Tibial nerve (tissue), 4 donors: ENCODE results near the gene NRXN2. TPM values are rescaled to one million over a fixed set of nuclear protein-coding genes. Genes with fewer than 3 reads are reported as not detected.

Experiments
- DNase-seq, 2 donors: peaks; one replicate each; pipeline ENCODE4 v3.0.0-alpha.2; 2019; ENCODE audit warnings: low spot score in 2 of 2
- H3K27ac ChIP-seq, 4 donors: fragments of 200-600 bp; sonication (generic) in 3 of 4; one replicate each; pipeline ENCODE4 v1.5.1; 2017 to 2019; ENCODE audit warnings: mild to moderate bottlenecking in 1 of 4
- H3K27me3 ChIP-seq, 2 donors: fragments of 200-600 bp; sonication (generic) in 1 of 2; one replicate each; pipeline versions ENCODE4 v1.5.1 to v1.6.0; 2017 to 2019
- H3K36me3 ChIP-seq, 3 donors: fragments of 200-600 bp; sonication (generic); one replicate each; pipeline ENCODE4 v1.5.1; 2018 to 2019
- H3K4me1 ChIP-seq, 4 donors: fragments of 200-600 bp; sonication (generic) in 3 of 4; one replicate each; pipeline ENCODE4 v1.5.1; 2017 to 2019
- H3K4me3 ChIP-seq, 4 donors: fragments of 200-600 bp; sonication (generic) in 3 of 4; one replicate each; pipeline ENCODE4 v1.5.1; 2017 to 2019; ENCODE audit warnings: mild to moderate bottlenecking in 1 of 4, moderate library complexity in 1 of 4
- H3K9me3 ChIP-seq, 4 donors: fragments of 200-600 bp; sonication (generic) in 3 of 4; one replicate each; pipeline ENCODE4 v1.5.1; 2017 to 2019
- EP300 ChIP-seq, 2 donors: sonication (generic); formaldehyde crosslinking; IDR thresholded peaks; one replicate each; pipeline ENCODE4 v1.6.1; 2017; ENCODE audit warnings: antibody characterized with exemption in 2 of 2, mild to moderate bottlenecking in 1 of 2
- POLR2A ChIP-seq, 2 donors: fragments of 450-650 bp; IDR thresholded peaks; one replicate each; pipeline ENCODE4 v1.6.1; 2017; ENCODE audit warnings: antibody characterized with exemption in 2 of 2, mild to moderate bottlenecking in 2 of 2, moderate library complexity in 2 of 2
- WGBS, 2 donors: methylation state at CpG; one replicate each; pipeline ENCODE4 v1.1.5; 2018; 5-methylcytosine and 5-hydroxymethylcytosine counted together
- total RNA-seq, 4 donors: library from RNA; depleted of rRNA; stranded (reverse); fragments of >200 nt; gene quantifications; one replicate each; pipeline ENCODE4 v1.1.0, GENCODE V29; 2016
- TF ChIP-seq, protein P1 (sequence below), 5 experiments: fragments of 200-600 bp in 3 of 5; fragments of 450-650 bp in 2 of 5; sonication (generic) in 3 of 5; IDR thresholded peaks; one replicate each; pipeline ENCODE4 v1.5.1; 2016 to 2019; ENCODE audit warnings: antibody characterized with exemption in 5 of 5, mild to moderate bottlenecking in 3 of 5, moderate library complexity in 2 of 5

Gene NRXN2
- total RNA-seq, 4 donors from 2014 or later, result 1.7 to 25.5 (median 8.7) TPM

DNA sequence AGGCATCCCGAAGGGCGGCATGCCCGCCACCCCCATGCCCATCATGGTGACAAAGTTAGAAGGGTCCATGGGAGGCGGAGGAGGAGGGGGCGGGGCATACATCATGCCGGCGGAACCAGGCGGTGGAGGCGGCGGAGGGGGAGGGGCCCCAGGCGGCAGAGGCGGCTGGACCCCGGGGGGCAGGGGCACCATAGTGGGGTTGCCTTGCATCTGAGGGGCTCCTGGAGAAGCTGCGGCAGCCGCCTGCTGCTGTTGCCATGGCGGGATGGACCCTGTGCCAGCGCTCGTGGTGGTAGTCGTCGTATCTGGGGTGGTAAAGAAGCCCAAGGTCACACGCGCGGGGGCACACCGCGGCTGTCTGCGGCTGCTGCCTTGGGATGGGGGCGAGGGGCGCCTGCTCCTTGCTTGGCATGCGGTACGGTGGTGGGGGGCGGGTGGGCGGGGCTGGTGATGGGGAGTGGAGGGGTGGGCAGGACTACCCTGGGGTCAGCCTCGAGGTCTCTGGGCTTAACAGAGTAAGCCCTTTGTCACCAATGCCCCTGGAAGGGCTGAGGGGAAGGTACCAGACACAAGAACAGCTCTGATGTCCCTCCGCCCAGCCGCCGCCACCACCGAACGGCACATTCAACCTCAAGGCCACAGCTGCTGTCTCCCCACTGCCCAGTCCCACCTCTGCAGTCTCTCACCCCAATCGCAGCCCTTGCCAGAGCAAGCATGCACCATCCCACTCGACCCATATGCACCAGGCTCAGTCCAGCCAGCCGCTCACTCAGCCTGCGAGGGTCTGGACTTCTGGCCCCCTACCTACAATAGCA is 43.1 kb upstream of the NRXN2 start:
- 87% methylated on average over 27 to 42 of the region's 42 CpGs for WGBS, 2 donors
- Histone ChIP-seq H3K27ac (no peak overlapping the region), H3K36me3 (peaks cover 30 to 91% (median 66%) of the 10 kb centered on the region in 3 donors), H3K9me3 (no peaks in the 10 kb centered on the region), H3K27me3 (no peaks in the 10 kb centered on the region), H3K4me1 (peaks cover 0 to 67% (median 26%) of the 10 kb centered on the region in 4 donors), H3K4me3 (no peak overlapping the region)
- TF ChIP-seq POLR2A (IDR thresholded peaks at IDR 0.05) (no peak), EP300 (IDR thresholded peaks at IDR 0.05) (no peak)
- no peak for DNase-seq

DNA sequence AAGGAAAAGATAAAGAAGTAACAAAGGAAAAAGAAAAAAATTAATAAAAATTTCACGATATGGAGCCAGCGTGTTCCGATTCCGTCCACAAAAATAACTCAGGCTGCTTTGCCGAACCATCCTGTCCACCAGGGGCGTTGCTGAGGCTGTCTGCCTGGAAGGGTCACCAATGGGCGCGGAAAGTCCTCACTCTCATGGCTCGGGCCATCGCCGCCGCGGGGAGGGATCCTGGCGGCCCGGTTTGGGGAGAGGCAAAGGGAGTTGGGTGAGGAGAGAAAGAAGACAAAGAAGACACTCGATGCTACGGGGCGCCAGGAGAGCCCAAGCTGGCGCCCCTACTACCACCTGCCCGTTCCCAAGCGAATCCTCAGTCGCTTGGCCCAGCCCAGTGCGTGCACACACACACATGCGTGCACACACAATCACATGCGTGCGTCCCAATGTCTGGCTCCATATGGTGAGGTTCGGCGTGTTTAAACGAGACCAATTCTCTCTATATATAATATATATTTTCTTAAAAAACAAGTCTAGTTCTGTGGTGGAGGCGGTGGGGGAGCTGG is 42.4 kb upstream of the NRXN2 start:
- H3K4me1 ChIP-seq, result peaks cover 0 to 67% (median 32%) of the 10 kb centered on the region in 4 donors
- H3K9me3 ChIP-seq, result no peaks in the 10 kb centered on the region
- no peak for DNase-seq
- H3K27ac ChIP-seq, result no peak overlapping the region
- no peak for TF ChIP-seq POLR2A (IDR thresholded peaks at IDR 0.05)
- TF ChIP-seq, protein P1, sequence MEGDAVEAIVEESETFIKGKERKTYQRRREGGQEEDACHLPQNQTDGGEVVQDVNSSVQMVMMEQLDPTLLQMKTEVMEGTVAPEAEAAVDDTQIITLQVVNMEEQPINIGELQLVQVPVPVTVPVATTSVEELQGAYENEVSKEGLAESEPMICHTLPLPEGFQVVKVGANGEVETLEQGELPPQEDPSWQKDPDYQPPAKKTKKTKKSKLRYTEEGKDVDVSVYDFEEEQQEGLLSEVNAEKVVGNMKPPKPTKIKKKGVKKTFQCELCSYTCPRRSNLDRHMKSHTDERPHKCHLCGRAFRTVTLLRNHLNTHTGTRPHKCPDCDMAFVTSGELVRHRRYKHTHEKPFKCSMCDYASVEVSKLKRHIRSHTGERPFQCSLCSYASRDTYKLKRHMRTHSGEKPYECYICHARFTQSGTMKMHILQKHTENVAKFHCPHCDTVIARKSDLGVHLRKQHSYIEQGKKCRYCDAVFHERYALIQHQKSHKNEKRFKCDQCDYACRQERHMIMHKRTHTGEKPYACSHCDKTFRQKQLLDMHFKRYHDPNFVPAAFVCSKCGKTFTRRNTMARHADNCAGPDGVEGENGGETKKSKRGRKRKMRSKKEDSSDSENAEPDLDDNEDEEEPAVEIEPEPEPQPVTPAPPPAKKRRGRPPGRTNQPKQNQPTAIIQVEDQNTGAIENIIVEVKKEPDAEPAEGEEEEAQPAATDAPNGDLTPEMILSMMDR (IDR thresholded peaks at IDR 0.05), result no peak
- no peak for TF ChIP-seq EP300 (IDR thresholded peaks at IDR 0.05)
- 84 to 87% methylated on average over 30 of the region's 30 CpGs for WGBS, 2 donors
- H3K27me3 ChIP-seq, result no peaks in the 10 kb centered on the region
- H3K36me3 ChIP-seq, result peaks cover 28 to 85% (median 59%) of the 10 kb centered on the region in 3 donors
- no peak overlapping the region for H3K4me3 ChIP-seq

DNA sequence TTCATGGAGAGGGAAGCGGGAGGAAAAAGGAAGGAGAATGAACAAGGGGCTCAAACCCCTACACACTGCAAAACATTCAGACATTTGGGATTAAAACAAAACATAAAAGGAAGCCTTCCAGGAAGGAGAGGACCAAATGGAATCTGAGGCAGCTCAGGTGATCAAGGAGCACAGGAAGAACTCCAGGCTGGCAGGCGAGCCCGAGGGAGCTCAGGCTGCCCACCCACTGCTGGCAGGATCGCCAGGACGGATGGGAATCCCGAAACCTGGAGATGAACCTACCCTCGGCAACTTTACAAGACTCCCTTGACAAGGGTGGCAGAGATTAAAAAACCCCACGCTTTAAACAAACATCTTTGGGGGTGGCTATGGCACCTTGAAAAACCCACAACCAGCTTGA is 41.8 kb upstream of the NRXN2 start:
- no peak for DNase-seq
- Histone ChIP-seq H3K9me3 (no peaks in the 10 kb centered on the region), H3K4me3 (no peak overlapping the region), H3K4me1 (peaks cover 0 to 69% (median 36%) of the 10 kb centered on the region in 4 donors), H3K27me3 (no peaks in the 10 kb centered on the region), H3K27ac (peak overlapping the region in 1 of 4 donors; percentile 17), H3K36me3 (peaks cover 28 to 78% (median 53%) of the 10 kb centered on the region in 3 donors)
- 78 to 79% methylated on average over 8 of the region's 8 CpGs for WGBS, 2 donors
- TF ChIP-seq EP300 (IDR thresholded peaks at IDR 0.05) (no peak), POLR2A (IDR thresholded peaks at IDR 0.05) (no peak)
- TF ChIP-seq, protein P1 (IDR thresholded peaks at IDR 0.05), result no peak

DNA sequence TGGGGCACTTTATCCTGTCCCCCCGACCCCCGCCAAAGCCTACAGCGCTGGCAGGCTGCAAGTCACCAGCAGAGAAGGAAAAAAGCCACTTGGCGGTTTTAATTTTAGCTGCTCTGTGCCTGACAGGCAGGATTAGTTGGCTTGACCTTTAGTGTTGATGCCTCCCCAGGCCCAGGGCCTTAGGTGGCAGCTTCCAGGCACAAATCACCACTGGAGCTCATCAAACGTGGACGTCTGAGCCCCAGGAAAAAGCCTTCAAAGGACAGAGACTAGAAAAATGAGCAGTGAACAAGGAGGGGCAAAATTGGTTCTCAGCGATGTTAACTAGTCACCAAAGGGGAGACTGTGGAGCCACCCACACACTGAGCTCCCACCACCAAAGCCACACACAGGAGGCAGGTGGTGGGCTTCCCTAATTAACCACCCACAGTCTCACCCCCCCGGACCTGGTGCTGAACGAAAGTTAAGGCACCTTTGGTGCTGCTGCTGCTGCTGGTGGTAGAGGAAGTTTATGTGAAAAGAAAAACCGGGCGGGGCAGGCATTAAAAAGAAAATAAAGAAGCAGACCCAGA is 41.1 kb upstream of the NRXN2 start:
- H3K4me1 ChIP-seq, result peaks cover 0 to 75% (median 40%) of the 10 kb centered on the region in 4 donors
- H3K36me3 ChIP-seq, result peaks cover 28 to 72% (median 46%) of the 10 kb centered on the region in 3 donors
- WGBS, 2 donors, result 52 to 60% methylated on average over 11 of the region's 11 CpGs
- no peaks in the 10 kb centered on the region for H3K27me3 ChIP-seq
- no peaks in the 10 kb centered on the region for H3K9me3 ChIP-seq
- TF ChIP-seq POLR2A (IDR thresholded peaks at IDR 0.05) (no peak), EP300 (IDR thresholded peaks at IDR 0.05) (no peak)
- TF ChIP-seq, protein P1 (IDR thresholded peaks at IDR 0.05), result no peak
- no peak overlapping the region for H3K4me3 ChIP-seq
- no peak for DNase-seq
- peak overlapping the region in 3 of 4 donors; percentile 17 to 60 (median 57) for H3K27ac ChIP-seq

DNA sequence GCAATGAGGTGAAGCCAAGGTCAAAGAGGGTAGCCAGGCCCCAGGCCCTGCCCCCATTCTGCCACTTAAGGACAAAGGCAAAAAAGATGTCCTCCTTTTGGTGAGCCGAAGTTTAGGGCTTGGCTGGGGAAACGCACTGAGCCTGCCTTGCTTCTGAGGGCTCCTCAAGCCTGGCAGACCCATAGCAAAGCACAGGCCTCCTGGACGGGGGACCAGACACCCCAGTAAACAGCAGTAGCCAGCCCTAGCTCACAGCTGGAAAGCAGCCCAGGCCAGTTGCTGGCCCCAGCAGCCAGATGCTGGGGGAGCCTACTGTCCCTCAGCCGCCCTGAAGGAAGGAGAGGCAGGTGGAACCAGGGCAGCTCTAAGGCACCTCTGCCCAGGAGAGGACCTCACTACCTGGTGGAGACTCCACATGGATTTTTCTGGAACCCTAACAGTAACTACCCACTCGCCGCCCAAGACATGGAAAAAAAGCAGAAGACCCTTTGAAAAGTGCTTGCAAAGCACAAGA is 40.6 kb upstream of the NRXN2 start:
- H3K9me3 ChIP-seq, result no peaks in the 10 kb centered on the region
- TF ChIP-seq EP300 (IDR thresholded peaks at IDR 0.05) (no peak), POLR2A (IDR thresholded peaks at IDR 0.05) (no peak)
- TF ChIP-seq, protein P1 (IDR thresholded peaks at IDR 0.05), result no peak
- no peaks in the 10 kb centered on the region for H3K27me3 ChIP-seq
- H3K4me1 ChIP-seq, result peaks cover 0 to 79% (median 41%) of the 10 kb centered on the region in 4 donors
- no peak overlapping the region for H3K4me3 ChIP-seq
- peak overlapping the region in 3 of 4 donors; percentile 17 to 60 (median 57) for H3K27ac ChIP-seq
- 47 to 57% methylated on average over 5 to 6 of the region's 6 CpGs for WGBS, 2 donors
- peaks cover 27 to 67% (median 41%) of the 10 kb centered on the region in 3 donors for H3K36me3 ChIP-seq
- DNase-seq, result no peak
